ENCODE results near the gene IPPK. TPM values are rescaled to one million over a fixed set of nuclear protein-coding genes. Genes with fewer than 3 reads are reported as not detected.

Gene IPPK
- total RNA-seq, 4 donors from 2014 or later, result 8.0 to 18.8 (median 11.0) TPM

DNA sequence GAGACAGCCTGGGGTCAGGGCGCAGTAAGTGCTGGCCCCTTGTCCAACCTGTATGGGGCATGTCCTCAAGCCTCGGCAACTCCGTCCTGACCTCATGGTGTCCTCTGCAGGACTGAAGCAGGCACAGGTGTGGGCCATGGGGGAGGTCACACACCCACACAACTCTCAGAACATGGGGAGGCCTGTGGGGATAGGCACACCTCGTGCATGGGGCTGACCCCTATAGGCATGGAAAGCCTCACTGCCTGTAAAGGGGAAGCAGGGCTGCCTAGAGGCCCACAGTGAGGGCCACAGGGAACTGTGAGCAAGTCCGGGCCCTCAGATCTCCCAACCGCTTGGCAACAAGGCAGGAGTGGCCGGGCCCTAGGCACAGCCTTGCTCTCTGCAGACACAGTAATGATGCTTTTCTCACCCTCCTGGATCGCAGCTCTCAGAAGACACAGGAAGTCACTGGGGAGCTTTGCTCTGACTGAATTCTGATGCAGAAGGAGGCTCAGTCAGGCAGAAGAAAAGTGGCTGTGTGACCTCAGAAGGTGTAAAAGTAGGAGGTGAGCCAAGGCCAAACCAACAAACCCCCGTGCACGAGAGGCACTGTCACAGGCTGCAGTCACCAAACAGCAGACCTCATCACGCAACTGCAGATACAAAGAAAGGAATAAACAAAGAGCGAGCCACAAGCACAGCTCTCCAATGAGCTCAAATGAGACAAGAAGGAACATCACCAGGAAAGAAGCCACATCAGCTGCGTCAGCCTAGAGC lies 5.4 kb downstream of the IPPK start:
- peaks cover 0 to 59% (median 11%) of the 10 kb centered on the region in 4 donors for H3K4me1 ChIP-seq
- WGBS, 2 donors, result 55 to 68% methylated on average over 12 to 13 of the region's 13 CpGs
- peaks cover 0 to 30% (median 0%) of the 10 kb centered on the region in 3 donors for H3K36me3 ChIP-seq
- no peaks in the 10 kb centered on the region for H3K27me3 ChIP-seq
- DNase-seq (ENCODE audit: low spot score in 2 of 2), result no peak
- H3K9me3 ChIP-seq, result no peaks in the 10 kb centered on the region
- H3K27ac ChIP-seq, result peak overlapping the region in 1 of 4 donors; percentile 50
- TF ChIP-seq, protein P1, sequence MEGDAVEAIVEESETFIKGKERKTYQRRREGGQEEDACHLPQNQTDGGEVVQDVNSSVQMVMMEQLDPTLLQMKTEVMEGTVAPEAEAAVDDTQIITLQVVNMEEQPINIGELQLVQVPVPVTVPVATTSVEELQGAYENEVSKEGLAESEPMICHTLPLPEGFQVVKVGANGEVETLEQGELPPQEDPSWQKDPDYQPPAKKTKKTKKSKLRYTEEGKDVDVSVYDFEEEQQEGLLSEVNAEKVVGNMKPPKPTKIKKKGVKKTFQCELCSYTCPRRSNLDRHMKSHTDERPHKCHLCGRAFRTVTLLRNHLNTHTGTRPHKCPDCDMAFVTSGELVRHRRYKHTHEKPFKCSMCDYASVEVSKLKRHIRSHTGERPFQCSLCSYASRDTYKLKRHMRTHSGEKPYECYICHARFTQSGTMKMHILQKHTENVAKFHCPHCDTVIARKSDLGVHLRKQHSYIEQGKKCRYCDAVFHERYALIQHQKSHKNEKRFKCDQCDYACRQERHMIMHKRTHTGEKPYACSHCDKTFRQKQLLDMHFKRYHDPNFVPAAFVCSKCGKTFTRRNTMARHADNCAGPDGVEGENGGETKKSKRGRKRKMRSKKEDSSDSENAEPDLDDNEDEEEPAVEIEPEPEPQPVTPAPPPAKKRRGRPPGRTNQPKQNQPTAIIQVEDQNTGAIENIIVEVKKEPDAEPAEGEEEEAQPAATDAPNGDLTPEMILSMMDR (IDR thresholded peaks at IDR 0.05), result no peak
- TF ChIP-seq POLR2A (IDR thresholded peaks at IDR 0.05), result no peak
- no peak for TF ChIP-seq EP300 (IDR thresholded peaks at IDR 0.05)
- no peak overlapping the region for H3K4me3 ChIP-seq

DNA sequence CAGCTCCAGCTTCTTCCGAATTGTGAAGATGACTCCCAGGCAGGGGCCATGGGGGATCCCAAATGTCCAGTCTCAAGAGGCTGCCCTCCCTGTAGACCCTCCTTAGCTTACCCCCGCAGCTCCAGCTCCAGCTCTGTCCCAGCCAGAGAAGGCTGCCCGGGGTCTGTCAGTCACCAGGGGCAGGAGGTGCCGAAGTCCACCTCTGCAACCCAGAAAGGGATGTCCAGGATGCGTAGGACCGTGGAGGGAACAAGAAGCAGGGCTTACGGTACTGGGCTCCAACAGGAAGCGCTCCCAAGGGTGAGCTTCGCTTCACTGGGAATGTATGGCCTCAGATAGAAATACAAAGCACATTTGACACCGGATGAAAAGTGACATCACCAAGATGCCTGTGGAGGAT lies 6.0 kb downstream of the IPPK start:
- Histone ChIP-seq H3K4me1 (peaks cover 0 to 57% (median 8%) of the 10 kb centered on the region in 4 donors), H3K27me3 (no peaks in the 10 kb centered on the region), H3K27ac (no peak overlapping the region), H3K4me3 (no peak overlapping the region), H3K36me3 (peaks cover 0 to 30% (median 0%) of the 10 kb centered on the region in 3 donors), H3K9me3 (no peaks in the 10 kb centered on the region)
- no peak for DNase-seq (ENCODE audit: low spot score in 2 of 2)
- WGBS, 2 donors, result 83 to 84% methylated on average over 10 of the region's 10 CpGs
- TF ChIP-seq, protein P1 (IDR thresholded peaks at IDR 0.05), result no peak
- TF ChIP-seq POLR2A (IDR thresholded peaks at IDR 0.05) (no peak), EP300 (IDR thresholded peaks at IDR 0.05) (no peak)

DNA sequence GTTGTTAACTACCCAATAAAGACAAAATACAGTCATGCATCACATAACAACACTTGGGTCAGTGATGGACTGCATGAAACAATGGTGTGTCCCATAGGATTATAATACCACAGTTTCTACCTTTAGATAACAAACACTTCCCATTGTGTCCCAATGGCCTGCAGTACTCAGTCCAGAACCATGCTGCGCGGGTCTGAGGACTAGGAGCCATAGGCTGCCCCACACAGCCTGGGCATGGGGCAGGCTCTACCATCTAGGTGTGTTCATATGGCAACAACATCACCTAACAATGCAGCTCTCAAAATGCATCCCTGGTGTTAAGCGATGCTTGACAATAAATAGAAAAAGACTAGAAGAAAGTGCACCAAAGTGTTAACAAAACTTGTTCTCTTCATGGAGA lies 6.8 kb downstream of the IPPK start:
- Histone ChIP-seq H3K36me3 (peaks cover 0 to 35% (median 0%) of the 10 kb centered on the region in 3 donors), H3K4me3 (no peak overlapping the region), H3K27me3 (no peaks in the 10 kb centered on the region), H3K9me3 (no peaks in the 10 kb centered on the region), H3K27ac (no peak overlapping the region), H3K4me1 (peaks cover 0 to 50% (median 0%) of the 10 kb centered on the region in 4 donors)
- WGBS, 2 donors, result 93 to 95% methylated on average over 3 of the region's 3 CpGs
- DNase-seq (ENCODE audit: low spot score in 2 of 2), result no peak
- TF ChIP-seq POLR2A (IDR thresholded peaks at IDR 0.05), result no peak
- TF ChIP-seq, protein P1 (IDR thresholded peaks at IDR 0.05), result no peak
- TF ChIP-seq EP300 (IDR thresholded peaks at IDR 0.05), result no peak

DNA sequence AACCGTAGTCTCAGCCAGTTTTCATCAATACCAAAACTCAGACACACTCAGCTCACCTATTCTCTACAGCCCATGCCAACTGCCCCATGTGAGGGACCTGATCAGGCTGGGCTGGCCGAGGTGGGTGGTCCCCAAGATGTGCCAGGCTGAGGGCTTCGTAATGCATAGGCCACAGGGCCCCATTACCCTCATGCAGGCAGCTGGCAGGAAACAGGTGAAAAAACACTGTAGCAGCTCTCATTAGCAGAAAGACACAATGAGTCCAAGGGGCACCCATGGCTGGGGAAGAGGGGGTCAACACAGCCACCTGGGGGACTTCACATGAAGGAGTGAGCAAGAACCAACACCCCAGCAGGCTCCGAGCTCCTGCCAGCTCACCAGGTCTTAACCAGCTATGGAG lies 8.2 kb downstream of the IPPK start:
- no peak for DNase-seq (ENCODE audit: low spot score in 2 of 2)
- Histone ChIP-seq H3K27me3 (no peaks in the 10 kb centered on the region), H3K4me3 (no peak overlapping the region), H3K4me1 (peaks cover 0 to 45% (median 0%) of the 10 kb centered on the region in 4 donors), H3K36me3 (peaks cover 0 to 36% (median 0%) of the 10 kb centered on the region in 3 donors), H3K27ac (no peak overlapping the region), H3K9me3 (no peaks in the 10 kb centered on the region)
- TF ChIP-seq, protein P1 (IDR thresholded peaks at IDR 0.05), result no peak
- no peak for TF ChIP-seq EP300 (IDR thresholded peaks at IDR 0.05)
- TF ChIP-seq POLR2A (IDR thresholded peaks at IDR 0.05), result no peak
- WGBS, 2 donors, result 88 to 92% methylated on average over 4 of the region's 4 CpGs

DNA sequence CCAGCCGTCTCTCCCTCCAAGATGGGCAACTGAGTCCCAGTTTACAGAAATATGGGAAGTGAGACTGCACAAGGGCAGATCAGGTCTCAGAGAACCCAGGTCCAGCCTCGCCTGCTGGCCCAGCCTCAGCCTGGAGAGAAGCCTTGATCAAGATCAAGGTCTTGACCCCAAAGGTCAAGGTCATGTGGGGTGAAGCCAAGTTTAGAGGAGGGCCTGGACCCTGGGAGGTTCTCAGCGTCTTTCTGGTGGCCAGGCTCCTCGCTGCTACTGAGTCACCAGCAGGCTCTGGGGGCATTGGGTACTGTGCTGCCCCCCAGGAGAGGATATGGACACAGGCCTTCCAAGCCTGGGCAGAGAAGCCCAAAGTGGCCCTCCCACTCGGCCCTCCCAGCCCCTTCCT lies 8.8 kb downstream of the IPPK start:
- Histone ChIP-seq H3K27ac (peak overlapping the region in 1 of 4 donors; percentile 43), H3K4me1 (peaks cover 0 to 40% (median 0%) of the 10 kb centered on the region in 4 donors), H3K9me3 (no peaks in the 10 kb centered on the region), H3K36me3 (peaks cover 0 to 35% (median 0%) of the 10 kb centered on the region in 3 donors), H3K27me3 (no peaks in the 10 kb centered on the region), H3K4me3 (no peak overlapping the region)
- 83 to 85% methylated on average over 5 of the region's 5 CpGs for WGBS, 2 donors
- no peak for DNase-seq (ENCODE audit: low spot score in 2 of 2)
- TF ChIP-seq, protein P1 (IDR thresholded peaks at IDR 0.05), result no peak
- no peak for TF ChIP-seq EP300 (IDR thresholded peaks at IDR 0.05)
- no peak for TF ChIP-seq POLR2A (IDR thresholded peaks at IDR 0.05)

All from tibial nerve (tissue), 4 donors.